ENCODE data around the gene ABHD17B.

Gene ABHD17B

DNA sequence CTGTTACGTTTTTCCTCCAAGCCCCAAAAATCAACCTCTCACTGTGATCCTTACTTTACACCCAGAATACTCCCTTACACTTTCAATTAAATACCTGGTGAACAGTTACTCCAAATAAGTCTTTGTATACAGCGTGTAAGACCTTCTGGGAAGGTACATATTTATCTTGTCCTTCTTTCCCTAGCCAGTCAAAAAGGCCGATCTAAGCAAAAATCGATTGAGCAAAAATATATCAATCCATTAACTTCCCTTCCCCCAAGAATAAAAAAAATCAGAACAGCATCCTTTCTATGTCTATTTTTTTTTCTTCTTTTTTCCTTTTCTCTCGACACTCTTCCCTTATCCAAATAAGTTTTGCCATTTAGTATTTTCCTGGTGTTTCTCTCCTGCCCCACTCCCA, 71.3 kb downstream of the ABHD17B start:
- Histone ChIP-seq H3K27ac (ENCODE audit: low read length) (no peak overlapping the region), H3K9ac (ENCODE audit: low read length) (no peak overlapping the region), H3K4me3 (ENCODE audit: low read length) (no peak overlapping the region), H3K4me1 (ENCODE audit: control insufficient read depth, low read depth, low read length) (no peaks in the 10 kb centered on the region), H3K36me3 (ENCODE audit: control insufficient read depth, low read depth, low read length) (no peaks in the 10 kb centered on the region), H3K27me3 (ENCODE audit: control insufficient read depth, insufficient read depth, low read length) (no peaks in the 10 kb centered on the region), H3K9me3 (ENCODE audit: control insufficient read depth, low read depth, low read length) (no peaks in the 10 kb centered on the region)

DNA sequence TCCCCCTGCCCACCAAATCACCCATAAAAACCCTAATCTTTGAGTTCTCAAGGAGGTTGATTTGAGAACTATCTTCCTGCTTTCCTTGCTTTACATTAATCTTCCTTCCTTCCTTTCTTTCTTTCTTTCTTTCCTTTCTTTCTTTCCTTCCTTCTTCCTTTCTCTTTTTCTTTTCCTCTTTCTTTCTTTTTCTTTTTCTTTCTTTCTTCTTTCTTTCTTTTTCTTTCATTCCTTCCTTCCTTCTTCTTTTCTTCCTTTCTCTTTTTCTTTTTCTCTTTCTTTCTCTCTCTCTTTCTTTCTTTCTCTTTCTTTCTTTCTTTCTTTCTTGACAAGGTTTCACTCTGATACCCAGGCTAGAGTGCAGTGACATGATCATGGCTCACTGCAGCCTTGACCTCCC, 75.4 kb downstream of the ABHD17B start:
- no peak overlapping the region for H3K9ac ChIP-seq (ENCODE audit: low read length)
- H3K4me1 ChIP-seq (ENCODE audit: control insufficient read depth, low read depth, low read length) = no peaks in the 10 kb centered on the region
- H3K36me3 ChIP-seq (ENCODE audit: control insufficient read depth, low read depth, low read length) = no peaks in the 10 kb centered on the region

DNA sequence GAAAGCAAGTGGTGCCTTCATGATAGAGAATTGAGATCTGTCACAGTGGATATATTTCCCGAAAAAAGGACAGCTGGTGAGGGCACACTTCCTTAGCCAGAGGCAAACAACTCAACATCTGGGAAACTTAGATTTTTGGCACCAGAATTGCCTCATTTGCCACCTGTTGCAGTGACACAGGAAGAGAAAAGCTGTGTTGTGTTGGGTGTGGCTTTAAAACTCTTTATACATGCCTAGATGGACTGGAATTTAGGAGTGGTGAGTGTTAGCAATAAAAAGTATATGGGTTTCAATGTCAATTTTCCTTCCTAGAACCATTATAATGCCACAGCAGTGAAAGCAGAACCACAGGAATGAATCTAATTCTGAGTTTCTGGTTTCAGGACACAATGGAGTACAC, 80.1 kb downstream of the ABHD17B start:
- H3K4me3 ChIP-seq (ENCODE audit: low read length) = no peak overlapping the region
- no peaks in the 10 kb centered on the region for H3K4me1 ChIP-seq (ENCODE audit: control insufficient read depth, low read depth, low read length)
- no peaks in the 10 kb centered on the region for H3K27me3 ChIP-seq (ENCODE audit: control insufficient read depth, insufficient read depth, low read length)
- H3K36me3 ChIP-seq (ENCODE audit: control insufficient read depth, low read depth, low read length) = no peaks in the 10 kb centered on the region
- no peaks in the 10 kb centered on the region for H3K9me3 ChIP-seq (ENCODE audit: control insufficient read depth, low read depth, low read length)
- no peak overlapping the region for H3K9ac ChIP-seq (ENCODE audit: low read length)
- H3K27ac ChIP-seq (ENCODE audit: low read length) = no peak overlapping the region

More for the DNA sequence above, 75.4 kb downstream of the ABHD17B start:
- Histone ChIP-seq H3K27ac (ENCODE audit: low read length) (no peak overlapping the region), H3K9me3 (ENCODE audit: control insufficient read depth, low read depth, low read length) (no peaks in the 10 kb centered on the region), H3K27me3 (ENCODE audit: control insufficient read depth, insufficient read depth, low read length) (no peaks in the 10 kb centered on the region), H3K4me3 (ENCODE audit: low read length) (no peak overlapping the region)

DNA sequence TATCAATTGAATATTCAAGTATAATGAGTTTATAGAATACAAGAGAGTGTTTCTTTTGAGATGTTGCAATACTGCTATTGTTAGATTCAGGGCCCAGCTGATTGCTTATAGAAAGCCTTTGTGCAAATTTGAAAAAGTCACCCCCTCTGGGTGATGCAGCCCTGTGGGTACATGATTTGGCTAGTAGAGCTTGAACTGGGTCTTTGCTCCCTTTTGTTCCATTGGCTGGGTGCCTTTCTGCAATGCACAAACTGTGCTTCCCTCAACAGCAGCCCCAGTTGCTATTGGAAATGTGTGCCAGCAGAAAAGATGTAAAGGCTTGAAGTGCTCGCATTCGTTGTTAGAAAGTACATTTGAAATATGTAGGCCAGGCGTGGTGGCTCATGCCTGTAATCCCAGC, 80.8 kb downstream of the ABHD17B start:
- Histone ChIP-seq H3K27ac (ENCODE audit: low read length) (no peak overlapping the region), H3K4me3 (ENCODE audit: low read length) (no peak overlapping the region), H3K27me3 (ENCODE audit: control insufficient read depth, insufficient read depth, low read length) (no peaks in the 10 kb centered on the region), H3K9ac (ENCODE audit: low read length) (no peak overlapping the region), H3K4me1 (ENCODE audit: control insufficient read depth, low read depth, low read length) (no peaks in the 10 kb centered on the region), H3K36me3 (ENCODE audit: control insufficient read depth, low read depth, low read length) (no peaks in the 10 kb centered on the region), H3K9me3 (ENCODE audit: control insufficient read depth, low read depth, low read length) (no peaks in the 10 kb centered on the region)

DNA sequence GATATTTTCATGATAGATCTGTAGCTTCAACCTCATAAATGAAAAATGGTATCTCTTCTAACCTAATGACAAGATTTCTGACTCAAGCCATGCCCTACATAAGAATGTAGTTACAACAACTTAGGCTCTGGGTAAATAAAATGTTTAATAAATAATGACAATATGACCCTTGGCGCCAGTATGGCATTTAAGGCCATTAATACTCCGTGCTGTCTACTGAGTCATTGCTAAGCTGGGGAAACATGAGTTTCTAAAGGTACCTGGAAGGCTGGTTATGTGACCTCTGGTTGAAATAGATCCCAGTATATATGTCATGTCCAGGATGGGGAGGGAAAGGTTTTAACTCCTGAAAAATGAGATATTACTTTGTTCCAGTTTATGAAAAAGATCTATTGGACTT, 84.7 kb downstream of the ABHD17B start:
- Histone ChIP-seq H3K27me3 (ENCODE audit: control insufficient read depth, insufficient read depth, low read length) (no peaks in the 10 kb centered on the region), H3K9me3 (ENCODE audit: control insufficient read depth, low read depth, low read length) (no peaks in the 10 kb centered on the region), H3K36me3 (ENCODE audit: control insufficient read depth, low read depth, low read length) (no peaks in the 10 kb centered on the region), H3K4me1 (ENCODE audit: control insufficient read depth, low read depth, low read length) (peaks cover 3% of the 10 kb centered on the region), H3K4me3 (ENCODE audit: low read length) (no peak overlapping the region), H3K27ac (ENCODE audit: low read length) (no peak overlapping the region), H3K9ac (ENCODE audit: low read length) (no peak overlapping the region)

DNA sequence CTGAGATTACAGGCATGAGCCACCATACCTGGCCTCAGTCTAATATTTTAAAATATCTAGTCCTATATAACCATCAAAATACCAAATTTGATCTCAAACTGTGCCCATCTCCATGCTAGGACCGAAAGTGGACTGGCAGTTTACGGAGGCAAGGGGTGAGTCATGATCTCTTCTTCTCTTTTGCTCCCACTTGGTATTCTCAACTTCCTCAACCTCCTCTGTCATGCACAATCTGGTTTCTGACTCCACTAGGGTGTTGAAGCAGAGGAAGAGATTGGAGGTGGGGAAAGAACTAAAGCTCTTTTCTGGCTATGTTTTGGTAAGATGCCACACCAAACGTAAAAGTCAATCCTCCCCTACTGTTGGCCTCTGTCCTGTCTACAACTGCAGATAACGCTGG, 86.7 kb downstream of the ABHD17B start:
- H3K27ac ChIP-seq (ENCODE audit: low read length) = no peak overlapping the region

DNA sequence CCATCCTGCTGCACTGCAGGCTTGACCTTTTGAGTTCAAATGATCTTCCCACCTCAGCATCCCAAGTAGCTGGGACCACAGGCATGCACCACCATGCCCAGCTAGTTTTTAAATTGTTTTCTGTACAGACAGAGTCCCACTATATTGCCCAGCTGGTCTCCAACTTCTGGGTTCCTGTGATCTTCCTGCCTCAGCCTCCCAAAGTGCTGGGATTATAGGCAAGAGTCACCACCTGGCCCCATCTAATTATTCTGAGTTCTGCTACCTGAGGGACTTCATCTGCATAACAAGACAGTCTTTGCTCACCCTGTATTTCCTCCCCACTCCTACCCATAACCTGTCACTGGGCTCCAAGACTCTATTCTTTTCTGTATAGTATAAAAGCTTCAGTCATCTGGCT, 88.1 kb downstream of the ABHD17B start:
- Histone ChIP-seq H3K4me3 (ENCODE audit: low read length) (no peak overlapping the region), H3K27ac (ENCODE audit: low read length) (no peak overlapping the region), H3K9me3 (ENCODE audit: control insufficient read depth, low read depth, low read length) (no peaks in the 10 kb centered on the region), H3K27me3 (ENCODE audit: control insufficient read depth, insufficient read depth, low read length) (no peaks in the 10 kb centered on the region), H3K9ac (ENCODE audit: low read length) (no peak overlapping the region), H3K4me1 (ENCODE audit: control insufficient read depth, low read depth, low read length) (peaks cover 3% of the 10 kb centered on the region), H3K36me3 (ENCODE audit: control insufficient read depth, low read depth, low read length) (no peaks in the 10 kb centered on the region)

More for the DNA sequence above, 86.7 kb downstream of the ABHD17B start:
- no peaks in the 10 kb centered on the region for H3K9me3 ChIP-seq (ENCODE audit: control insufficient read depth, low read depth, low read length)
- no peaks in the 10 kb centered on the region for H3K36me3 ChIP-seq (ENCODE audit: control insufficient read depth, low read depth, low read length)
- no peaks in the 10 kb centered on the region for H3K27me3 ChIP-seq (ENCODE audit: control insufficient read depth, insufficient read depth, low read length)
- peaks cover 3% of the 10 kb centered on the region for H3K4me1 ChIP-seq (ENCODE audit: control insufficient read depth, low read depth, low read length)
- H3K4me3 ChIP-seq (ENCODE audit: low read length) = no peak overlapping the region
- no peak overlapping the region for H3K9ac ChIP-seq (ENCODE audit: low read length)

DNA sequence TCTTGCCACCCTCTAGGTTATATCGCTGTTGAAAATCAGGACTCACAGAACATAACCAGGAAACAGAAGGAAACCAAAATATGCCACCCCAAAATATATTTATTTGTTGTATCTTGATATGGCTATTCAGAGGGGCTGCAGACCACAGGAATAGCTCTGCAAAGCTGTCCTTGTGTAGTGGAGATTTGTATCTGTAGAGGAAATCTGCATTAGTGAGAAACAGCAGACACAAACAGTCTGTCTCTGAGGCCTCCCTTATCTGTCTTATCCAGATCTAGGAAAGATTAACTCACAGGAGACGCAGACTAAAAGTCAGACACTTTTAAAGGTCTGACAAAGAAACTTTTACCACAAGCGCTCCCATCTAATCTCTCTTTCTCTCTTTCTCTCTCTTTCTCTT, 88.5 kb downstream of the ABHD17B start:
- Histone ChIP-seq H3K36me3 (ENCODE audit: control insufficient read depth, low read depth, low read length) (no peaks in the 10 kb centered on the region), H3K4me1 (ENCODE audit: control insufficient read depth, low read depth, low read length) (peaks cover 3% of the 10 kb centered on the region), H3K9me3 (ENCODE audit: control insufficient read depth, low read depth, low read length) (no peaks in the 10 kb centered on the region), H3K9ac (ENCODE audit: low read length) (no peak overlapping the region), H3K27me3 (ENCODE audit: control insufficient read depth, insufficient read depth, low read length) (no peaks in the 10 kb centered on the region), H3K4me3 (ENCODE audit: low read length) (no peak overlapping the region), H3K27ac (ENCODE audit: low read length) (no peak overlapping the region)

- H3K36me3 ChIP-seq (ENCODE audit: control insufficient read depth, low read depth, low read length) = no peaks in the 10 kb centered on the region
These were observed 89.6 kb downstream of the ABHD17B start for GRCh38 chr9:71821405-71821804.

DNA sequence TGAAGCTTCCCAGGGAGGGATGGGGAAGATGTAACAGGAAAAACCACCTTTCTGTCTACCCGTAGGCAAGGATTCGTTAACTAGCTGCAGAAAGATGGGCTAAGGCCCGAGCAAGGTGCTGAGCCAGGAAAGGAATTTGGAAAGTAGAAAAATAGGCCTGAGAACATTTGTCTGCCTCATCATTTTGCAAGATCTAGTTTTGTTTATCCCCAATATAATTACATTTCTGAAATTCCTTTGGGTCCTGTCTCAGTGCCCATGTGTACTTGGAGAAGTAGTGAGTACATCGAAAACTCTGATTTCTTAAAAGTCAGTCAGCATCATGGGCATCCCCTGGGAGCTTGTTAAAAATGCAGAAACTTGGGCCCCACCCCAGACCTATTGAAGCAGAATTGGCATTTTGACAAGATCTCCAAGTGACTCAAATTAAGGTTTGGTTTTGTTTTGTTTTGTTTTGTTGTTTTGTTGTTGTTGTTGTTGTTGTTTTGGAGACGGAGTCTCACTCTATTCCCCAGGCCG, 90.5 kb downstream of the ABHD17B start:
- Histone ChIP-seq H3K9ac (ENCODE audit: low read length) (no peak overlapping the region), H3K27me3 (ENCODE audit: control insufficient read depth, insufficient read depth, low read length) (no peaks in the 10 kb centered on the region), H3K36me3 (ENCODE audit: control insufficient read depth, low read depth, low read length) (no peaks in the 10 kb centered on the region), H3K9me3 (ENCODE audit: control insufficient read depth, low read depth, low read length) (no peaks in the 10 kb centered on the region), H3K4me1 (ENCODE audit: control insufficient read depth, low read depth, low read length) (peaks cover 3% of the 10 kb centered on the region), H3K27ac (ENCODE audit: low read length) (no peak overlapping the region), H3K4me3 (ENCODE audit: low read length) (no peak overlapping the region)

More at GRCh38 chr9:71821405-71821804, 89.6 kb downstream of the ABHD17B start:
- H3K9me3 ChIP-seq (ENCODE audit: control insufficient read depth, low read depth, low read length) = no peaks in the 10 kb centered on the region
- no peak overlapping the region for H3K27ac ChIP-seq (ENCODE audit: low read length)
- H3K27me3 ChIP-seq (ENCODE audit: control insufficient read depth, insufficient read depth, low read length) = no peaks in the 10 kb centered on the region
- no peak overlapping the region for H3K9ac ChIP-seq (ENCODE audit: low read length)
- no peak overlapping the region for H3K4me3 ChIP-seq (ENCODE audit: low read length)
- peaks cover 3% of the 10 kb centered on the region for H3K4me1 ChIP-seq (ENCODE audit: control insufficient read depth, low read depth, low read length)

DNA sequence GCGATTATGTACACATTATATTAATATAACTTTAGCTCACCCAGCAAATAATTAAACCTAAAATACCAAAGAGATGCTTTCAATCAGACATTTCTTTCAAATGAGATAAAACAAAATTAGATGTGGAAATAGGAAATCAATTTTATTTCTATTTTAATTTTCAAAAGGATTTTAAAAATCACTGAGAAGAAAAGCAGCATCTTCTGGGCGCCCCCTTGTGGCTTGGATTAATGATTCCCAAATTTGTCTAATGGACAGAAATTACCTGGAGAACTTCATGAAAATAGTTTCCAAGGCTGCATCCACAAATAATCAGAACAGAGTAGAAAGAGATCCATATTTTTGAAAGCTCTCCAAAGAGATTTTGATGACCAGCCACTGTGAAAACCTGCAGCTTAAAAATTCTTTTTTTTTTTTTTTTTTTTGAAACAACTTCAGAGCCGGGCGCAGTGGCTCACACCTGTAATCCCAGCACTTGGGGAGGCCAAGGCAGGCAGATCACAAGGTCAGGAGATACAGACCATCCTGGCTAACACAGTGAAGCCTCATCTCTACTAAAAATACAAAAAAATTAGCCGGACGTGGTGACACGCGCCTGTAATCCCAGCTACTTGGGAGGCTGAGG, 91.8 kb downstream of the ABHD17B start:
- Histone ChIP-seq H3K4me3 (ENCODE audit: low read length) (no peak overlapping the region), H3K36me3 (ENCODE audit: control insufficient read depth, low read depth, low read length) (no peaks in the 10 kb centered on the region), H3K9me3 (ENCODE audit: control insufficient read depth, low read depth, low read length) (no peaks in the 10 kb centered on the region), H3K27ac (ENCODE audit: low read length) (no peak overlapping the region), H3K4me1 (ENCODE audit: control insufficient read depth, low read depth, low read length) (peaks cover 3% of the 10 kb centered on the region), H3K9ac (ENCODE audit: low read length) (no peak overlapping the region), H3K27me3 (ENCODE audit: control insufficient read depth, insufficient read depth, low read length) (no peaks in the 10 kb centered on the region)

DNA sequence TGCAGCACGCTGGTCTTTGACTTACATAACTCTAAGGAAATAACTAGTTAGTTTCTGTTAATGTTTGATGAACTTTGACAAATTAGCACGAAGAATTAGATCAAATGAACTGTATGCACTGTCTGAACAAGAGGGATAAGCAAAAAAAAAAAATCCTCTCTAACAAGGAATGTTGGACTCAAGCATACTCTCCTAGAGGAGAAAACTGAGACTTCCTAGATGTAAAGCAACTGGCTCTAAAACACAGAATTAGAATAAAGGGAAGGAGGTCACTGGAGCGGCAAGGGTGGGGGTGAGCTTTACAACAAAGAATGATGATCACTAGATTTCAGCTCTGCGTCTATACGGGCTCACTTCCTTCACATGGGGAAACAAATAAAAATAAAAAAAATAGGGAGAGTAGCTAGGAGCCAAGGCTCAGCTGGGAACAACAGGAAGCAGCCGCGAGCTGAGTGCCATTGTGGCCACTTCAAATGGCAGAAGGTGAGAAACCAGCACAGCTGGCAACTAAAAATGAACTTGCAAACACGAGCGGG, 94.0 kb downstream of the ABHD17B start:
- Histone ChIP-seq H3K27ac (ENCODE audit: low read length) (no peak overlapping the region), H3K4me3 (ENCODE audit: low read length) (no peak overlapping the region), H3K9me3 (ENCODE audit: control insufficient read depth, low read depth, low read length) (no peaks in the 10 kb centered on the region), H3K36me3 (ENCODE audit: control insufficient read depth, low read depth, low read length) (no peaks in the 10 kb centered on the region), H3K27me3 (ENCODE audit: control insufficient read depth, insufficient read depth, low read length) (no peaks in the 10 kb centered on the region), H3K9ac (ENCODE audit: low read length) (no peak overlapping the region), H3K4me1 (ENCODE audit: control insufficient read depth, low read depth, low read length) (no peaks in the 10 kb centered on the region)

Data from iPS-18a (cell line).